Lower lobe of right lung (tissue), 2 donors: ENCODE measurements around the gene NXPH1. TPM values are rescaled to one million over a fixed set of nuclear protein-coding genes. Genes with fewer than 3 reads are reported as not detected.

Source experiments
- ATAC-seq, 2 donors: fragments of 200-7000 bp; cut with Tn5 transposase; one replicate each; pipeline ENCODE4 v1.9.1; 2020 to 2022; ENCODE audit warnings: mild to moderate bottlenecking in 2 of 2, moderate library complexity in 2 of 2
- DNase-seq: peaks from one replicate; pipeline ENCODE4 v3.0.0-alpha.2; 2020
- H3K27ac ChIP-seq: fragments of 200-600 bp; one replicate; pipeline ENCODE4 v1.8.0; 2022
- H3K27me3 ChIP-seq: fragments of 200-600 bp; one replicate; pipeline ENCODE4 v1.8.0; 2022; ENCODE audit warnings: low read depth
- H3K36me3 ChIP-seq: fragments of 200-600 bp; one replicate; pipeline ENCODE4 v1.8.0; 2022; ENCODE audit warnings: mild to moderate bottlenecking
- H3K4me1 ChIP-seq: fragments of 200-600 bp; one replicate; pipeline ENCODE4 v1.8.0; 2022
- H3K4me3 ChIP-seq: fragments of 200-600 bp; one replicate; pipeline ENCODE4 v1.8.0; 2022; ENCODE audit warnings: mild to moderate bottlenecking
- H3K9me3 ChIP-seq: fragments of 200-600 bp; one replicate; pipeline ENCODE4 v1.8.0; 2022
- CTCF ChIP-seq: fragments of 200-600 bp; IDR thresholded peaks from one replicate; pipeline ENCODE4 v1.8.0; 2022; ENCODE audit warnings: antibody characterized with exemption, mild to moderate bottlenecking
- intact Hi-C: fragments of 100-400 bp; cut with DNase I; formaldehyde crosslinking; loops from one replicate; pipeline ENCODE4 v1.11.0; 2022
- total RNA-seq: library from RNA; stranded (reverse); fragmentation: NEBNext Ultra II Directional; extraction: Animal tissue kit (Norgen Biotek cat#: 25700); gene quantifications from one replicate; pipeline ENCODE4 v1.2.1, GENCODE V29; 2021
- donor health status: DM: no; HTN: yes; CAD: no; lungs with severe emphysema.

Gene NXPH1
- total RNA-seq, 1 donor from 2014 or later, result not detected

GRCh38 chr7:8507566-8507965 is 74.2 kb downstream of the NXPH1 start:
- no peaks in the 10 kb centered on the region for H3K4me1 ChIP-seq
- H3K9me3 ChIP-seq, result no peaks in the 10 kb centered on the region
- H3K27me3 ChIP-seq, result no peaks in the 10 kb centered on the region
- TF ChIP-seq CTCF, result no peak
- H3K36me3 ChIP-seq, result no peaks in the 10 kb centered on the region
- H3K4me3 ChIP-seq, result no peak overlapping the region
- ATAC-seq, result no peak
- DNase-seq, result no peak
- no peak overlapping the region for H3K27ac ChIP-seq
- intact Hi-C loops, result no loop called here

GRCh38 chr7:8509621-8510020 is 76.2 kb downstream of the NXPH1 start:
- no peak overlapping the region for H3K27ac ChIP-seq
- DNase-seq, result no peak
- intact Hi-C loops, result no loop called here
- TF ChIP-seq CTCF, result no peak
- ATAC-seq, result no peak
- no peak overlapping the region for H3K4me3 ChIP-seq
- H3K4me1 ChIP-seq, result no peaks in the 10 kb centered on the region
- H3K27me3 ChIP-seq, result no peaks in the 10 kb centered on the region
- no peaks in the 10 kb centered on the region for H3K9me3 ChIP-seq
- H3K36me3 ChIP-seq, result no peaks in the 10 kb centered on the region

GRCh38 chr7:8511855-8512254 is 78.4 kb downstream of the NXPH1 start:
- H3K27me3 ChIP-seq, result no peaks in the 10 kb centered on the region
- H3K36me3 ChIP-seq, result no peaks in the 10 kb centered on the region
- ATAC-seq, result no peak
- intact Hi-C loops, result no loop called here
- no peak overlapping the region for H3K27ac ChIP-seq
- no peak overlapping the region for H3K4me3 ChIP-seq
- H3K4me1 ChIP-seq, result no peaks in the 10 kb centered on the region
- TF ChIP-seq CTCF, result no peak
- no peaks in the 10 kb centered on the region for H3K9me3 ChIP-seq
- no peak for DNase-seq

DNA sequence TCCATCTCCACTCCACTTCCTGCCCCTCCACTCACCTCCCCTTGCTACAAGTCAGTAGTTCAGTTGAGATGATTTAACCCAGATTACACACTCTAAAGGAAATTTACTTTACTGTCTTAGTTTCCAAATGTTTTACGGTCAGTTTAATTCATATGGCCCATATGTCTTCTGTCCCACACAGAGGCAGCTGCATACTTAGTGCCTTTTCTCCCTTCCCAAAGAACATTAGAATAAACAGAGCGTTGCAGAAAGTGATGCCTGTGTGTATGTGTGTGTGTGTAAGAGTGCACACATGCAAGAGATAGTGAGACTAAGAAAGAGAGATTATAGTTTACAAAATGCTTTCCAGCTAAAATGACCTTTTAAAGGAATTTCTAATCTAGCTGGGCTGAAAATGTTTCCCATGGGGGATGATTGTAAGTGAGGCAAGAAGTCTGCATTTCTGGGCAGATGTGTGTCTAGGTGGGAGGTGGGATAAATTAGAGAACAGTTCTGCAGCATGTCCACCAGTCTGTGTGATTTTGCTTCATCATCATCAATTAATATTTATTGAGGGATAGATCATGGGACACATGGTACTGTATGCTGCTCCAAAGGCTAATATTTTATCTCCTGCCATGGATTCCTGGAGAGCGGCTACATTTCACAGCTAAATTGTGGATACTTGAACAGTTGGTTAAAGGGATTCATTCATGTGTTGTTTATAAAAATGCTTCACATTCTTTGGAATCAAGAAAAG is 81.5 kb downstream of the NXPH1 start:
- no peak overlapping the region for H3K4me3 ChIP-seq
- DNase-seq (no peak), ATAC-seq (no peak)
- TF ChIP-seq CTCF, result no peak
- H3K4me1 ChIP-seq, result no peaks in the 10 kb centered on the region
- no peaks in the 10 kb centered on the region for H3K36me3 ChIP-seq
- intact Hi-C loops, result no loop called here
- no peaks in the 10 kb centered on the region for H3K9me3 ChIP-seq
- H3K27ac ChIP-seq, result no peak overlapping the region
- H3K27me3 ChIP-seq, result no peaks in the 10 kb centered on the region

DNA sequence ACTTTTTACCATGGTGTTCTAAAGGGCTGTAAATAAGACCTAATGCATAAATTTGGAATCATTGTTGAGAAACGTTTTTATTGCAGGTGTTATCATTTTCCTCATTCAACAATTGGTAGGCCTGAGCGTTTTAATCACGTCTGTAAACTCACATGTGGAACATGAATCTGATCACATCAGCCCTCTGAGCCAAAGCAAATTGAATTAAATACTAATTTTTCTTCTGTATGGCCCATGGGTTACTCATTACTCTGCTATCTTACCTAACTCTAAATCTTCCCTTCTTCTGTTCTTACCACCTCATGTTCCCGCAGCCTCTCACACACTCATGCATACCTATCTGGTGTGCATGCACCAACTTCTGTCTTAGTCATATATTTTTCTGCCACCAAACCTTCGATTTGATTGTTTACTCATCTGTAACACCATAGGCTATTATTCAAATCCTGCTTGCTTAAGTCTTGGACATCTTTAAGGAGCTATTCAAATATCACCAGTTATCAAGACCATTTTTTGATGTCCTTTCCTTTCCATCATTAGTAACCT is 82.3 kb downstream of the NXPH1 start:
- Histone ChIP-seq H3K4me1 (no peaks in the 10 kb centered on the region), H3K4me3 (no peak overlapping the region), H3K36me3 (no peaks in the 10 kb centered on the region), H3K27me3 (no peaks in the 10 kb centered on the region), H3K9me3 (no peaks in the 10 kb centered on the region), H3K27ac (no peak overlapping the region)
- intact Hi-C loops, result no loop called here
- no peak for TF ChIP-seq CTCF
- no peak for DNase-seq
- ATAC-seq, result no peak
